GM21447 (cell line): ENCODE results near the gene LNP1.
A peak's percentile ranks its signal among the peaks of the same experiment; 100 is the strongest.
"Not testable (repeated sequence)": the region's sequence is repeated elsewhere in the genome, so short reads cannot be mapped to it uniquely, and the experiment has no call there.

Experiments
- ATAC-seq: cut with Tn5 transposase; IDR thresholded peaks from one replicate; pipeline ENCODE4 v1.9.1; 2021; ENCODE audit not compliant: unreplicated experiment

Gene LNP1

DNA sequence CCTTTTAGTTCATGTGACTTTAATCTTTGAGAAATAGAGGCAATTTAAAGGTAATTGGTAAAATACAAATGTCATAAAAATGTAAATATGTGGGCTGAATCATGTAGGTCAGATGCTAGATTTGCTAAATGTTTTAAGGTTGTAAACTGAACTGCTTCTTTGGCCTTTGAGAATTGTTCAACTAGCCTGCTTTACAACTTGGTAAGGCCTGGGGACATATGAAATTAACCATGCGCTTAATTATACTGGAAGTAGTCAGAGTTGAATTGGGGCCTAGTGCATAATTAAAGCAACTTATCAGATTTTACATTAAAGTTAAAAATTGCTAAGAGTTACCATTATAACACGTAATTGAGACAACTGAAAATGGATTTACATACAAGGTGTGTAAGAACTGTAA is 70.1 kb downstream of the LNP1 start:
- ATAC-seq = no peak

DNA sequence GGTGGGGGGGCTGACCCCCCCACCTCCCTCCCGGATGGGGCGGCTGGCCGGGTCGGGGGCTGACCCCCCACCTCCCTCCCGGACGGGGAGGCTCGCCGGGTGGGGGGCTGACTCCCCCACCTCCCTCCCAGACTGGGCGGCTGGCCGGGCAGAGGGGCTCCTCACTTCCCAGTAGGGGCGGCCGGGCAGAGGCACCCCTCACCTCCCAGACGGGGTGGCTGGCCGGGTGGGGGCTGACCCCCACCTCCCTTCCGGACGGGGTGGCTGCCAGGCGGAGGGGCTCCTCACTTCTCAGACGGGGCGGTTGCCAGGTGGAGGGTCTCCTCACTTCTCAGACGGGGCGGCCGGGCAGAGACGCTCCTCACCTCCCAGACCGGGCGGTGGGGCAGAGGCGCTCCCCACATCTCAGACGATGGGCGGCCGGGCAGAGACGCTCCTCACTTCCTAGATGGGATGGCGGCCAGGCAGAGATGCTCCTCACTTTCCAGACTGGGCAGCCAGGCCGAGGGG is 76.6 kb downstream of the LNP1 start:
- not testable (repeated sequence) for ATAC-seq

DNA sequence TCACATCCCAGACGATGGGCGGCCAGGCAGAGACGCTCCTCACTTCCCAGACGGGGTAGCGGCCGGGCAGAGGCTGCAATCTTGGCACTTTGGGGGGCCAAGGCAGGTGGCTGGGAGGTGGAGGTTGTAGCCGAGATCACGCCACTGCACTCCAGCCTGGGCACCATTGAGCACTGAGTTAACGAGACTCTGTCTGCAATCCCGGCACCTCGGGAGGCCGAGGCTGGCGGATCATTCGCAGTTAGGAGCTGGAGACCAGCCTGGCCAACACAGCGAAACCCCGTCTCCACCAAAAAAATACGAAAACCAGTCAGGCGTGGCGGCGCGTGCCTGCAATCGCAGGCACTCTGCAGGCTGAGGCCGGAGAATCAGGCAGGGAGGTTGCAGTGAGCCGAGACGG is 77.2 kb downstream of the LNP1 start:
- ATAC-seq = not testable (repeated sequence)

DNA sequence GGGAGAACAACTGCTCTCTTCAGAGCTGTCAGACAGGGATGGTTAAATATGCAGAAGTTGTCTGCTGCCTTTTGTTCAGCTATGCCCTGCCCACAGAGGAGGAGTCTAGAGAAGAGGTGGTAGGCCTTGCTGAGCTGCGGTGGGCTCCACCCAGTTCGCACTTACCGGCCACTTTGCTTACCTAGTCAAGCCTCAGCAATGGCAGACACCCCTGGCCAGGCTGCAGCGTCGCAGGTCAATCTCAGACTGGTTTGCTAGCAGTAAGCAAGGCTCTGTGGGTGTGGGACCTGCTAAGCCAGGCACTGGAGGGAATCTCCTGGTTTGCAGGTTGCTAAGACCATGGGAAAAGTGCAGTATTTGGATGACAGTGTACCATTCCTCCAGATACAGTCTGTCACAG is 78.7 kb downstream of the LNP1 start:
- no peak for ATAC-seq

DNA sequence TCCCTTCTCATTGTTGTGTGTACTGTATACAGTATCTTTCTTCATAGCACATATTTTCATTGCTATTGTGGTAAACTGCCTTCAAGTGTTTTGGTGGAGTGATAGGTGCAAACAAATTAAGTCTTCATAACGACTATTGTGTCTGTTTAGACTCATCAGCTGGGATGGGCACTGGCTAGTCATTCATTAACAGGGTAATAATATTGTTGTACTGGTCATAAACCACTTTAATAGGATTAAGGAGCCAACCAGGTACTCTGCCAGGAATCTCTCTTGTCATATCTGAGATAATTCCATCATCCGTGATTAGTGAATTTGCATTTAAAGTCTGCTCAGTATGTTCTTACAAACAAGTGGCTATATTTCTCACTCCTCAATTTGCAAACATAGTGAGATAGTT is 80.8 kb downstream of the LNP1 start:
- no peak for ATAC-seq

DNA sequence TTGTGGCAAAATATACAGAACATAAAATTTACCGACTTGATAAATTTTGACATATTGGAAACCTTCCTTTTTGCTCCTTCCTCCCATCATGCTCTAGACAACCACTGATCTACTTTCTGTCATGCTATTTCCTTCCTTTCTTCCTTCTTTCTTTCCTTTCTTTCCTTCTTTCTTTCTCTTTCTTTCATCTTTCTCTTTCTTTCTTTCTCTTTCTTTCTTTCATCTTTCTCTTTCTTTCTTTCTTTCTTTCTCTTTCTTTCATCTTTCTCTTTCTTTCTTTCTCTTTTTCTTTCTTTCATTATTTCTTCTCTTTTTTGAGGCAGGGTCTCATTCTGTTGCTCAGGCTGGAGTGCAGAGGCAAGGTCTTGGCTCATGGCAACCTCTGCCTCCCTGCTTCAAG is 82.2 kb downstream of the LNP1 start:
- ATAC-seq = no peak

DNA sequence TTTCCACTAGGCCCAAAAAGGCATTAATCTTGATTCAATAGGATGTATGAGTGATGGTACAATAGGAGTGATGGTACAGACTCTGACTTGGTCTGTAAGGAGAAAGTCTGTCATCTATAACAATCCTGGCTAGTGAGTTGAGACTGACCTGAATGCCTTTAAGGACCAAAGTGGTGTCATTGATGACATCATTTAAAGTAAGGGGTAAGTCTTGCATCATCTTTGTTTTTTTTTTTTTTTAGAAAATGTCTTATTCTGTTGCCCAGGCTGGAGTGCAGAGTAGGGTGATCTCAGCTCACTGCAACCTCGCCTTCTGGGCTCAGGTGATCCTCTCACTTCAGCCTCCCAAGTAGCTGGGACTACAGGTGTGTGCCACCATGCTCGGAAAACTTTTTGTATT is 85.5 kb downstream of the LNP1 start:
- no peak for ATAC-seq

DNA sequence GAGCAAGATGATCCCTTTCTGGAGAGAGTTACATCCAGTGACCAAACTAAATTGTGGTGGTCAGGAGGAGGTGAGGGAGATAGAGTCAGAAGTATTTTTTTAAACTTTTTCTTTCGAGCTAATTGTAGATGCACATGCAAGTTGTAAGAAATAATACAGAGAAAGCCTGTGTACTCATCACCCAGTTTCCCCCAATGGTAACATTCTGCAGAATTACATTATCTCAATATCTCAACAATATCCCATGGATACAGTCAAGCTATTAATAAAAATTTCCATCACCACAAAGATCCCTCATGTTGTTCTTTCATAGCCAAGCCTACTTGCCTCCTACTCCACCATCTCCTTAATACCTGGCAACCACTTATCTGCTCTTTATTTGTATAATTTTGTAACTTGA is 87.8 kb downstream of the LNP1 start:
- ATAC-seq = no peak

DNA sequence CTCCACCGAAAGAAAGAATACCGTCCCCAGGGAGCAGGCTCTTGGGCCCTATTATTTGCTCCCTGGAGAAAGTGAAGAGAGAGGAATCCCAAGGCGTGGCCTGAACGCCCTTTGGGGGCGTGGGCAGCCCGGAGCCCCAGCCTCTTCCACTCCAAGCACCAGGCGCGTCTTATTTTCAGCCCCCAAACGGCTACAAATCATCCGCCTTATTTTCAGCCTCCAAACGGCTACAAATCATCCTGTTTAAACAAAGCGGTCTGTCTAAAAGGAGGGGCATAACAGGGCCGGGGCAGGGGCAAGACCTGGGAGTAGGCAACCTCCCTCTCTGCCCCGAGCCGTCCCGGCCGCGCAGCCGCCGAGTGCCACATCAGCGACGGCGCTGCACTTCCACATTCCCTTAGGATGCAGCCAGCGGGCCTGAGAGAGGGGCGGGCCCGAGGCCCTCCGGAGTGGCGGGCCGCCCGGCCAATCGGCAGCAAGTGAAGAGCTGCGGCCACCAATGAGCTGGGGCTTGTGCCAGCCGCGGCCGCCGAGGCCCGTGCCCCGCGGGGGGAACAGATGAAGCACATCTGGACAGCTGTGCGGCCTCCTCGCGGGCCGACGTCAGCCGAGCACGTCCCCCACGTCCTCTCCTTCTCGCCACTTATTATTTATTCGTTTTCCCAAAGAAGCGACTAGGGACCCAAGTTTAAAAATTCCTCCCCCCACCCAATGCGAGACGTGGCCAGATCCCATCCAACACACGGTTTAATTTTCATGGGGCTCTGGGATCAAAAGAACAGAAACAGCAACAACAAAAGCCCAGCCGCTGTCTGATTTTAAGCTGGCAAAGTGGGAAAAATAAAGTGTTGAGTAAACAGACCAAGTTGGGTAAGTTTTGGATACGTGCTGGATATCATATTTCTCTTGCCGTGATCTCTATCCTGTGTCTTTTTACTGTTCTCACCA is 91.0 kb downstream of the LNP1 start, which contains the start of gene TMEM45A:
TSS of gene TMEM45A (plus strand) at position 561 of the 948 bp plus-strand sequence. CDS start 62,593 bp downstream, outside the sequence.
- ATAC-seq = peak; percentile 90

DNA sequence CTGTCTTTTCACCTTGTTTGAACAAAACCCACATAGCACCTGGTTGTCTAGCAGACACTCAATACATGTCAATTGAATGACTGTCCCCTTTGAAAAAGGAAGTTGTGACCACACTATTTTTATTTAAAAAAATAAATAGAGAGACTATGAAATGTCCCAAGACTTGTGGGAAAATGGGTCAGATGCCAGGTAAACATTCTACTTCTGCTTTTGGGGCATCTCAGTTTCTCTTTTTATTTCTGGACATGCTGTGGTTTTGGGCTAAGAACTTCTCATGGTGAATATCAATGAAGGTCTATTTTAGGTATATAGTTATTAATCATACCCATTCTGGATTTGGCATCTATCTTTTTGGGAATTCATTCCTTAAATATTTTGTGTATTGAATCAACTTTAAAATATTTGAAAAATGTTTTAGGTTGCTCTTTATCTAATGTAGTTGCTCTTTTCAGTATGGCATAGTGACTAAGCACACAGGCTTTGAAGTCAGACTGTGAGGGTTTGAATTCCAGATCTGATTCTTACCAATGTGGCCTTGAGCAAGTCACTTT is 95.4 kb downstream of the LNP1 start:
- peak; percentile 50 for ATAC-seq

DNA sequence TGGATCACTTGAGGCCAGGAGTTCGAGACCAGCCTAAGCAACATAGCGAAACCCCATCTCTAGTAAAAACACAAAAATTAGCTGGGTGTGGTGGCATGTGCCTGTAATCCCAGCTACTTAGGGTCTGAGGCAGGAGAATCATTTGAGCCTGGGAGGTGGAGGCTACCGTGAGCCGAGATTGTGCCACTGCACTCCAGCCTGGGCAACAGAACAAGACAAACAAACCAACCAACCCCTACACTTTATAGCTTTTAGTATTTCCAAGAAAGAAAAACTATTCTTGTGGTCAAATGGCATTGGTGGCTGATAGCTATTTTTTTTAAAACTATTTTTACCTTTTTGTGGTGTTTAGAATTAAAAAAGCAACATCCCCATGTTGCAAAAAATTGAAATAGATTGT is 98.3 kb downstream of the LNP1 start:
- ATAC-seq = no peak

DNA sequence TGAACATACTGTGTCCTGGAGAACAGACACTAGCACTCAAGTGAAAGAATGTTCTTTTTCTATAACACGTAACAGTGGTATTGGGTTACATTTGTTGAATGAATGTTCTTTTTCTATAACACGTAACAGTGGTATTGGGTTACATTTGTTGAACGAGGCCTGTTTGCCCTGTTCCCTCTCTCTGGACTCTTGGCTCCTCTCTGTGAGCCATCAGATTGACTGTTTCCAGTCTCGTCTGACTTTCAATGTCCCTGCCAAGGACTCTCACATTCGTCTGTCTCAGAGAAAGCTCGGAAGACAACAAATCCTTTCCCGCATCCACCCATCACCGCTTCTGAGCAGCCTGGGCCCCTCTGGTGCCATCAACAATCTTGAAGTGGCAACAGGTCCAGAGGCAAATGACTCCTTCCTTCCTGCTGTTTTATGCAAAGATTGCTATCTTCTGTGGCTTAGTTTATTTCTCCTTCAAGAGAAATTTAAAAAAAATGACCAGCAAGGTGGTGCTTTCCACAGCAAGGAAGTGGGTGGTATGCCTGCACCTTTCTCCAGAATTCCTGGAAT is 99.1 kb downstream of the LNP1 start:
- no peak for ATAC-seq

DNA sequence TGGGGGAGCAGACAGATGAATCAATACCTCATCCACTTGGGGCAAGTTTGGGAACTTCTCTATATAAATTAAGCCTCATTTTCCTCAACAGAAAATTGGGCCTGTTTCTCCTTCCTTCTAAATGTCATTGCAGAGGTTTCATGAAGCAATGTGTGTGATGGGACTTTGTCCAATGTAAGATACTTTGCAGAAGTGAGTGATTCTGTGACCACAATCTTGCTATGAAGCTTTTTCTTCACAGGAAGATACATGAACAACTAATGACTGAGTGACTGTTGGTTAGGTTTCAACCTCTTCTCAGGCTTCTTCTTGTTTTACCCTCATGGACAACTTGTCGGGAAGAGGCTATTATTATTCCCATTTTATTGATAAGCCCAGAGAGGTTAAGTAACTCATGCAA is 102.1 kb downstream of the LNP1 start:
- no peak for ATAC-seq
